IPS-18c (cell line): Measurements from ENCODE around the gene HACD1.
"Not testable (repeated sequence)": the region's sequence is repeated elsewhere in the genome, so short reads cannot be mapped to it uniquely, and the experiment has no call there.

Experiments used
- H3K4me3 ChIP-seq: 2 replicates; pipeline ENCODE4 v1.7.0; 2013; ENCODE audit warnings: low read depth, mild to moderate bottlenecking, low read length, moderate library complexity; ENCODE audit not compliant: insufficient read depth
- H3K9me3 ChIP-seq: one replicate; pipeline ENCODE4 v1.6.1; 2013; ENCODE audit warnings: mild to moderate bottlenecking, low read length, moderate library complexity; ENCODE audit not compliant: control insufficient read depth, insufficient read depth

Gene HACD1

DNA sequence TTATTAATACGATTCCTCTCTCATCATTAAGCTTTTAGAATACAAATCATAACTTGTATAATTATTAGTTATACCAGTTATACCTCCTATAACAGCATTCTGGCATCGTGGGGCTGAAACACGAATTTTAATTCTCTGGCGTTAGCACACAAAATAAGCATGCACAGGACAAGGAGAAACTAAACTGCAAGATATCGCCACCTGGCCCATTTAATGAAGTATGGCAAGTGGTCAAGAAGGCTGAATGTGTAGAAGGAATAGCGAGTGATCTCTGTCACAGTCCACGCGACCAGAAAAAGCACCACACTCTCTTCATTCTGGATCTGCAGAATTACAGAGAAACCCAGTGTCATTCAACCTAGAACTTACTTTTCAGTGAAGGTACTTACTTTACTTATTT is 18.1 kb downstream of the HACD1 start:
- no peak overlapping the region for H3K4me3 ChIP-seq
- H3K9me3 ChIP-seq: no peaks in the 10 kb centered on the region

DNA sequence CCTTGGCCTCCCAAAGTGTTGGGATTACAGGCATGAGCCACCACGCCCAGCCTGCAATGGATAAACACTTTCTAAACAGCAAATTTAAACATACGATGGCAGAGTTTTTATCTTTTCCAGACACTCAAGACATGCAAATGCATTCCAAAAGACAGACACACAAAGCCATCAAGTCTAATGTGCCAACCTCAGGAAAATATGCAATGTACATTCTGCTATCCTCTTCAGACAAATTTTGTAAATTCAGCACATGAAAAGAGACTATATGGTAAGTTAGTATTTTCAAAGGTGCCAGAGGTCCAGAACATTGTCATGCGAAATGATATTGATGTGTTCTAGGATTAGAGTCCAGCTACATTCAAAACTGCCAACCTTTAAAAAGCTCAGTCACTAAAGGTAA is 19.8 kb downstream of the HACD1 start:
- no peaks in the 10 kb centered on the region for H3K9me3 ChIP-seq
- H3K4me3 ChIP-seq: no peak overlapping the region

DNA sequence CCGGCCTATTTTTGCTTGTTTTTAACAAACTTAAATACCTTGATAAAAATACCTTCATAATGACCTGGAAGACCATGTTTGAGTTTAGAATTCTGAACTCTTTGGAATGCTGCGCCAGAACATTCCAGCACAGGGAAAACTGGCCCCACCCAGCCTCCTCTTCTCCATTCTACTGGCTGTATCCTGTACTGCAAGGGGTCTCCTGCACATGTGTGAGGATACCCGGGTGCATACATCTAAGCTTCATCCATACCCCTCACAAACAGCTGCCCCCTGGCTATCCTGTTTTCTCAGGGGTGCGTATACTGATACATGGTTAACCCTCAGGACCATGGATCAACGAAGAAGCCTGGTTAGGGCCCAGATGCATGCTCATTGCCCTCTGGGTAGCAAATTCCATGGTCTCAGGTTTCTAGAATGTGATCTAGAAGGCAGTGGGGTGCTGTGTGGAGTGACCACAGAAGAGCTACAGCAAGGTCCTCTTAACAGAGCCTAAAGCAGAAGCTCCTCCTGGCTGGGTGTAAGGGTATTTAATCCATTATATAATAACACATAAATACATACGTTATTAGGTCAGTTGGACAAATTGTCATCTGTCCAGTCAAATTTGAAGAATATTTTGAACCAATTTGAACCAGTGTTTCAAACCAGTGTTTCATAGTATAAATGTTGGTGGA is 26.1 kb downstream of the HACD1 start:
- Histone ChIP-seq H3K4me3 (no peak overlapping the region), H3K9me3 (no peaks in the 10 kb centered on the region)

DNA sequence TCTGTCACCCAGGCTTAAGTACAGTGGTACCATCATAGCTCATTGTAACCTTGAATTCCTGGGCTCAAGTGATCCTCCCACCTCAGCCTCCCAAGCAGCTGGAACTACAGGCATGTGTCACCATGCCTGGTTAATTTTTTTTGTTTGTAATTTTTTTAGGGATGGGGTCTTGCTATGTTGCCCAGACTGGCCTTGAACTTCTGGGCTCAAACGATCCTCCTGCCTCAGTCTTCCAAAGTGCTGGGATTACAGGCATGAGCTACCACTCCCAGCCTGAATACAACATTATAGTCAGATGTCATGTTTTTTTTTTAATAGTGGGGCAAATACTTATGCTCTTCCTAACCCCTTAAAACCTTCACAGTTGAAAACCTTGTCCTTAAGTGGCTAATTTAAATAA is 27.9 kb downstream of the HACD1 start:
- H3K4me3 ChIP-seq: not testable (repeated sequence)

GRCh38 chr10:17588420-17588819 is 28.8 kb downstream of the HACD1 start:
- Histone ChIP-seq H3K9me3 (no peaks in the 10 kb centered on the region), H3K4me3 (no peak overlapping the region)

More for the DNA sequence above, 27.9 kb downstream of the HACD1 start:
- H3K9me3 ChIP-seq: not testable (repeated sequence)

DNA sequence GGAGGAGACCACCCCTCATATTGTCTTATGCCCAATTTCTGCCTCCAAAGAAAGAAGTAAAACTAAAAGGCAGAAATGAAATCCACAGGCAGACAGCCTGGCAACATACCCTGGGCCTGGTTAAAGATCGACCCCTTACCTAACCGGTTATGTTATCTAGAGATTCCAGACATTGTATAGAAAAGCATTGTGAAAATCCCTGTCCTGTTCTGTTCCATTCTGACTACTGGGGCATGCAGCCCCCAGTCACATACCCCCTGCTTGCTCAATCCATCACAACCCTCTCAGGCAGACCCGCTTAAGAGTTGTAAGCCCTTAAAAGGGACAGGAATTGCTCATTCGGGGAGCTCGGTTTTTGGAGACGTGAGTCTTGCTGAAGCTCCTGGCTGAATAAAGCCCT is 29.9 kb downstream of the HACD1 start:
- H3K9me3 ChIP-seq, H3K4me3 ChIP-seq: not testable (repeated sequence)

DNA sequence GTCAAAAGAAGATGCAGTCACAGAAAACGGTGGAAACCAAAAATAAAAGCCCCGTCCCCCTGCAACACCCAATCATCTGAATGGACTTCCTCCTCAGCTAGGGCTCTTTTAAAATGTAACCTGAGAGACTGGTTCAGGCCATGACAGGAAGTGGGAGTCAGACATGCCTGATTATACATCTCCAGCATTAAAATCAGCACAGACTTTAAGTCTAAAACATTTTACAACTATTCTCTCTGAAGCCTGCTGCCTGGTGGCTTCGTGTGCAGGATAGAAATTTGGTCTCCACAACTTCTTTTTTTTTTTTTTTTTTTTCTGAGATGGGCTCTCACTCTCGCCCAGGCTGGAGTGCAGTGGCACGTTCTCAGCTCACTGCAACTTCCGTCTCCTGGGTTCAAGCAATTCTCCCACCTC is 30.3 kb downstream of the HACD1 start:
- H3K9me3 ChIP-seq: no peaks in the 10 kb centered on the region
- H3K4me3 ChIP-seq: no peak overlapping the region

GRCh38 chr10:17585016-17585415 is 32.2 kb downstream of the HACD1 start:
- no peaks in the 10 kb centered on the region for H3K9me3 ChIP-seq
- H3K4me3 ChIP-seq: no peak overlapping the region

- Histone ChIP-seq H3K9me3 (no peaks in the 10 kb centered on the region), H3K4me3 (no peak overlapping the region)
These were observed 36.3 kb downstream of the HACD1 start for GRCh38 chr10:17580885-17581284.

DNA sequence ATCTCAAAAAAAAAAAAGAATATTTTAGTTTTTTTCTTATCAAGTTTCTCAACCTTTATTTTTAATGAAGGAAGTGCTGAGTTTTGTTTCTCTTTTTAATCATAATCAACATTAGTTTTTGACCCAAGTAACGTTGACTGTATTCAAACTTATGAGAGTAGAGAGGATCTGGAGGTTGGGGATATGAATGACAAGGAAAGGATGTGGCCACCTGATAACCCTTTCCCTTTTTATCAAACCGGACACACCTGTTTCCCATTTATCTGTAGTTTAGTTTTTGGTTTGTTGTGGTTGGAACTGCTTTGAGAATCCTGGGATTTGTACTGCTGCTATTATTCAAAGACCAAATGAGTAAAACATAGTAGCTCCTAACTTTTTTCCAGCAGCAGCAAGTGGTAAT is 38.6 kb downstream of the HACD1 start:
- H3K4me3 ChIP-seq: no peak overlapping the region
- H3K9me3 ChIP-seq: no peaks in the 10 kb centered on the region

GRCh38 chr10:17576768-17577167 is 40.4 kb downstream of the HACD1 start:
- H3K4me3 ChIP-seq: no peak overlapping the region
- H3K9me3 ChIP-seq: no peaks in the 10 kb centered on the region

GRCh38 chr10:17564911-17565310 is 52.3 kb downstream of the HACD1 start:
- no peak overlapping the region for H3K4me3 ChIP-seq
- no peaks in the 10 kb centered on the region for H3K9me3 ChIP-seq

DNA sequence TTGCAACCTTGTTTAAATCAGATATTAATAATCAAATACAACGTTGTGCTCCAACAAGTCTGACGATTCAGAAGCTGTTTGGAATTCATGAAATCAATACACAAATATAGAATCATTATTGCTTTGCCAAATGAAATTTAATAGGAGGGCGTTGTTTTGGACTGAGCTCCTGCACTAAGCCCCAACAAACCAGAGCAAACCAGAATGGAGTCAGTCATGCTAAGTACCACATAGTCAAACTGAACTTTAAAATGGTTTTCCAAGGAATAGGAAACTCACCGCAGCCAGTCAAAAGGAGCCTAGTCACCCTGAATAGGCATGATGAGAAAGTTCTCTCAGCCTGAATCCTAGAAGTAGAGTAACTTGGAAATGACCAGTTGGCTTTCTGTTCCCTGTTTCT is 53.7 kb downstream of the HACD1 start:
- Histone ChIP-seq H3K9me3 (no peaks in the 10 kb centered on the region), H3K4me3 (no peak overlapping the region)

- no peak overlapping the region for H3K4me3 ChIP-seq
These were observed 54.6 kb downstream of the HACD1 start for GRCh38 chr10:17562614-17563013.

GRCh38 chr10:17561111-17561510 is 56.1 kb downstream of the HACD1 start:
- H3K4me3 ChIP-seq: no peak overlapping the region

More at GRCh38 chr10:17562614-17563013, 54.6 kb downstream of the HACD1 start:
- no peaks in the 10 kb centered on the region for H3K9me3 ChIP-seq

DNA sequence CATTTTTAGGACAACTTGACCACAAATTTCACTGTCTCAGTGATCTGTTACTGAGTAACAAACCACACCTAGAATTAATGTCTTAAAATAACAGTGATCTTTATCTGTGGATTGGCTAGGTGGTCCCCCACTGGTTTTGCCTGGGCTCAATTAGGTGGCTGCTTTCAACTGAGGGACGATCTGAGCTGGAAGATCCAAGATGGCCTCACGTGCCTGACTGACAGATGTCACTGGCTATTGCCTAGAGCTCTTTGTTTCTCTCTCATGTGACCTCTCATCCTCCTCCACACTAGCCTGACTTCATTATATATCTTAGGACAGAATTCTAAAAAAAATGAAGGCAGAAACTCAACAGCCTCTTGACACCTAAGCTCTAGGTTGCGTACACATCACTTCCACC is 59.7 kb downstream of the HACD1 start:
- no peak overlapping the region for H3K4me3 ChIP-seq
- H3K9me3 ChIP-seq: no peaks in the 10 kb centered on the region

More at GRCh38 chr10:17561111-17561510, 56.1 kb downstream of the HACD1 start:
- no peaks in the 10 kb centered on the region for H3K9me3 ChIP-seq

- Histone ChIP-seq H3K9me3 (no peaks in the 10 kb centered on the region), H3K4me3 (no peak overlapping the region)
These were observed 68.4 kb downstream of the HACD1 start for GRCh38 chr10:17548770-17549169.

- Histone ChIP-seq H3K4me3 (no peak overlapping the region), H3K9me3 (no peaks in the 10 kb centered on the region)
These were observed 69.0 kb downstream of the HACD1 start for GRCh38 chr10:17548162-17548561.

GRCh38 chr10:17547060-17547459 is 70.1 kb downstream of the HACD1 start:
- no peaks in the 10 kb centered on the region for H3K9me3 ChIP-seq
- no peak overlapping the region for H3K4me3 ChIP-seq
